ENCODE measurements around the gene FSD1L.
"Not testable (repeated sequence)": the region's sequence is repeated elsewhere in the genome, so short reads cannot be mapped to it uniquely, and the experiment has no call there.

Gene FSD1L

GRCh38 chr9:105515811-105516413, 68.1 kb downstream of the FSD1L start:
- H3K9me3 ChIP-seq (ENCODE audit: control insufficient read depth in 2 of 2, low read length in 2 of 2): no peaks in the 10 kb centered on the region
- H3K4me3 ChIP-seq (ENCODE audit: low read length in 2 of 2): no peak overlapping the region
- no peaks in the 10 kb centered on the region for H3K4me1 ChIP-seq (ENCODE audit: control insufficient read depth, insufficient read depth, low read length)
- H3K27me3 ChIP-seq (ENCODE audit: control insufficient read depth in 1 of 2, insufficient read depth in 2 of 2, low read length in 2 of 2): no peaks in the 10 kb centered on the region
- H3K27ac ChIP-seq (ENCODE audit: low read length): no peak overlapping the region
- H3K36me3 ChIP-seq (ENCODE audit: control insufficient read depth in 2 of 2, insufficient read depth in 2 of 2, low read length in 2 of 2): peaks cover 0 to 3% of the 10 kb centered on the region in 2 donors
- no peak overlapping the region for H3K9ac ChIP-seq (ENCODE audit: low read length in 2 of 2)

GRCh38 chr9:105519710-105520369, 72.0 kb downstream of the FSD1L start:
- H3K27me3 ChIP-seq (ENCODE audit: control insufficient read depth in 1 of 2, insufficient read depth in 2 of 2, low read length in 2 of 2); H3K9ac ChIP-seq (ENCODE audit: low read length in 2 of 2); H3K4me3 ChIP-seq (ENCODE audit: low read length in 2 of 2); H3K27ac ChIP-seq (ENCODE audit: low read length); H3K9me3 ChIP-seq (ENCODE audit: control insufficient read depth in 2 of 2, low read length in 2 of 2); H3K4me1 ChIP-seq (ENCODE audit: control insufficient read depth, insufficient read depth, low read length); H3K36me3 ChIP-seq (ENCODE audit: control insufficient read depth in 2 of 2, insufficient read depth in 2 of 2, low read length in 2 of 2): not testable (repeated sequence)

- H3K36me3 ChIP-seq (ENCODE audit: control insufficient read depth in 2 of 2, insufficient read depth in 2 of 2, low read length in 2 of 2): not testable (repeated sequence)
Observed at GRCh38 chr9:105520992-105521391, 73.2 kb downstream of the FSD1L start.

GRCh38 chr9:105522618-105523385, 75.0 kb downstream of the FSD1L start:
- not testable (repeated sequence) for H3K4me1 ChIP-seq (ENCODE audit: control insufficient read depth, insufficient read depth, low read length); H3K9ac ChIP-seq (ENCODE audit: low read length in 2 of 2); H3K36me3 ChIP-seq (ENCODE audit: control insufficient read depth in 2 of 2, insufficient read depth in 2 of 2, low read length in 2 of 2); H3K27me3 ChIP-seq (ENCODE audit: control insufficient read depth in 1 of 2, insufficient read depth in 2 of 2, low read length in 2 of 2); H3K27ac ChIP-seq (ENCODE audit: low read length); H3K4me3 ChIP-seq (ENCODE audit: low read length in 2 of 2); H3K9me3 ChIP-seq (ENCODE audit: control insufficient read depth in 2 of 2, low read length in 2 of 2)

More at GRCh38 chr9:105520992-105521391, 73.2 kb downstream of the FSD1L start:
- not testable (repeated sequence) for H3K9ac ChIP-seq (ENCODE audit: low read length in 2 of 2); H3K27me3 ChIP-seq (ENCODE audit: control insufficient read depth in 1 of 2, insufficient read depth in 2 of 2, low read length in 2 of 2); H3K4me3 ChIP-seq (ENCODE audit: low read length in 2 of 2); H3K27ac ChIP-seq (ENCODE audit: low read length); H3K9me3 ChIP-seq (ENCODE audit: control insufficient read depth in 2 of 2, low read length in 2 of 2); H3K4me1 ChIP-seq (ENCODE audit: control insufficient read depth, insufficient read depth, low read length)

- Histone ChIP-seq H3K9ac (ENCODE audit: low read length in 2 of 2) (no peak overlapping the region), H3K27me3 (ENCODE audit: control insufficient read depth in 1 of 2, insufficient read depth in 2 of 2, low read length in 2 of 2) (no peaks in the 10 kb centered on the region), H3K27ac (ENCODE audit: low read length) (no peak overlapping the region), H3K36me3 (ENCODE audit: control insufficient read depth in 2 of 2, insufficient read depth in 2 of 2, low read length in 2 of 2) (peaks cover 0 to 5% of the 10 kb centered on the region in 2 donors), H3K4me1 (ENCODE audit: control insufficient read depth, insufficient read depth, low read length) (no peaks in the 10 kb centered on the region), H3K4me3 (ENCODE audit: low read length in 2 of 2) (no peak overlapping the region), H3K9me3 (ENCODE audit: control insufficient read depth in 2 of 2, low read length in 2 of 2) (no peaks in the 10 kb centered on the region)
Observed at GRCh38 chr9:105531530-105531929, 83.7 kb downstream of the FSD1L start.

GRCh38 chr9:105535920-105536668, 88.3 kb downstream of the FSD1L start:
- Histone ChIP-seq H3K4me3 (ENCODE audit: low read length in 2 of 2) (no peak overlapping the region), H3K9me3 (ENCODE audit: control insufficient read depth in 2 of 2, low read length in 2 of 2) (no peaks in the 10 kb centered on the region), H3K4me1 (ENCODE audit: control insufficient read depth, insufficient read depth, low read length) (no peaks in the 10 kb centered on the region), H3K27ac (ENCODE audit: low read length) (no peak overlapping the region), H3K27me3 (ENCODE audit: control insufficient read depth in 1 of 2, insufficient read depth in 2 of 2, low read length in 2 of 2) (no peaks in the 10 kb centered on the region), H3K36me3 (ENCODE audit: control insufficient read depth in 2 of 2, insufficient read depth in 2 of 2, low read length in 2 of 2) (peaks cover 0 to 5% of the 10 kb centered on the region in 2 donors), H3K9ac (ENCODE audit: low read length in 2 of 2) (no peak overlapping the region)

- Histone ChIP-seq H3K4me3 (ENCODE audit: low read length in 2 of 2) (no peak overlapping the region), H3K36me3 (ENCODE audit: control insufficient read depth in 2 of 2, insufficient read depth in 2 of 2, low read length in 2 of 2) (peaks cover 0 to 5% of the 10 kb centered on the region in 2 donors), H3K27ac (ENCODE audit: low read length) (no peak overlapping the region), H3K4me1 (ENCODE audit: control insufficient read depth, insufficient read depth, low read length) (no peaks in the 10 kb centered on the region), H3K9ac (ENCODE audit: low read length in 2 of 2) (no peak overlapping the region), H3K27me3 (ENCODE audit: control insufficient read depth in 1 of 2, insufficient read depth in 2 of 2, low read length in 2 of 2) (no peaks in the 10 kb centered on the region), H3K9me3 (ENCODE audit: control insufficient read depth in 2 of 2, low read length in 2 of 2) (no peaks in the 10 kb centered on the region)
Observed at GRCh38 chr9:105539452-105539851, 91.6 kb downstream of the FSD1L start.

GRCh38 chr9:105541838-105542237, 94.0 kb downstream of the FSD1L start:
- H3K4me3 ChIP-seq (ENCODE audit: low read length in 2 of 2): no peak overlapping the region
- no peaks in the 10 kb centered on the region for H3K4me1 ChIP-seq (ENCODE audit: control insufficient read depth, insufficient read depth, low read length)
- H3K9me3 ChIP-seq (ENCODE audit: control insufficient read depth in 2 of 2, low read length in 2 of 2): no peaks in the 10 kb centered on the region
- no peak overlapping the region for H3K9ac ChIP-seq (ENCODE audit: low read length in 2 of 2)
- no peak overlapping the region for H3K27ac ChIP-seq (ENCODE audit: low read length)
- H3K36me3 ChIP-seq (ENCODE audit: control insufficient read depth in 2 of 2, insufficient read depth in 2 of 2, low read length in 2 of 2): no peaks in the 10 kb centered on the region
- no peaks in the 10 kb centered on the region for H3K27me3 ChIP-seq (ENCODE audit: control insufficient read depth in 1 of 2, insufficient read depth in 2 of 2, low read length in 2 of 2)

- Histone ChIP-seq H3K4me1 (ENCODE audit: control insufficient read depth, insufficient read depth, low read length) (peaks cover 3% of the 10 kb centered on the region), H3K27ac (ENCODE audit: low read length) (no peak overlapping the region), H3K4me3 (ENCODE audit: low read length in 2 of 2) (no peak overlapping the region)
Observed at GRCh38 chr9:105554042-105554441, 106.2 kb downstream of the FSD1L start.

GRCh38 chr9:105557804-105558610, 110.2 kb downstream of the FSD1L start, which contains the start of gene FKTN:
TSS of gene FKTN (plus strand) at chr9:105558131. CDS start at chr9:105575033, 16,902 bp downstream.
- Histone ChIP-seq H3K9me3 (ENCODE audit: control insufficient read depth in 2 of 2, low read length in 2 of 2) (no peaks in the 10 kb centered on the region), H3K9ac (ENCODE audit: low read length in 2 of 2) (peak within 1 kb of the TSS; percentile 69 to 77), H3K27ac (ENCODE audit: low read length) (peak within 1 kb of the TSS; percentile 26), H3K4me1 (ENCODE audit: control insufficient read depth, insufficient read depth, low read length) (peaks cover 3% of the 10 kb centered on the region), H3K27me3 (ENCODE audit: control insufficient read depth in 1 of 2, insufficient read depth in 2 of 2, low read length in 2 of 2) (no peaks in the 10 kb centered on the region), H3K36me3 (ENCODE audit: control insufficient read depth in 2 of 2, insufficient read depth in 2 of 2, low read length in 2 of 2) (no peaks in the 10 kb centered on the region), H3K4me3 (ENCODE audit: low read length in 2 of 2) (peak within 1 kb of the TSS; percentile 83 to 97)

More at GRCh38 chr9:105554042-105554441, 106.2 kb downstream of the FSD1L start:
- Histone ChIP-seq H3K9me3 (ENCODE audit: control insufficient read depth in 2 of 2, low read length in 2 of 2) (no peaks in the 10 kb centered on the region), H3K9ac (ENCODE audit: low read length in 2 of 2) (no peak overlapping the region), H3K36me3 (ENCODE audit: control insufficient read depth in 2 of 2, insufficient read depth in 2 of 2, low read length in 2 of 2) (no peaks in the 10 kb centered on the region), H3K27me3 (ENCODE audit: control insufficient read depth in 1 of 2, insufficient read depth in 2 of 2, low read length in 2 of 2) (no peaks in the 10 kb centered on the region)

All from stomach smooth muscle (tissue), 2 donors.